K562 (cell line): ENCODE results near the gene TUBA1B. TPM values are rescaled to one million over a fixed set of nuclear protein-coding genes. Genes with fewer than 3 reads are reported as not detected.
A peak's percentile ranks its signal among the peaks of the same experiment; 100 is the strongest.

Experiments used
- ADNP ChIP-seq: fragments of 200-800 bp; sonication (Bioruptor generic); IDR thresholded peaks from 2 replicates; pipeline ENCODE4 v1.6.1; 2016; ENCODE audit warnings: missing genetic modification characterization, missing compliant biosample characterization
- HBP1 ChIP-seq: fragments of 450-650 bp; formaldehyde crosslinking; IDR thresholded peaks from 2 replicates; pipeline ENCODE4 v1.4.0; 2022; ENCODE audit warnings: missing genetic modification characterization
- IRF1 ChIP-seq: sonication (generic); formaldehyde crosslinking; IDR thresholded peaks from 2 replicates; pipeline ENCODE4 v1.8.0; 2022; ENCODE audit warnings: missing genetic modification reagents, mild to moderate bottlenecking, borderline replicate concordance
- NCOA6 ChIP-seq: fragments of 450-650 bp; IDR thresholded peaks from 2 replicates; pipeline ENCODE4 v1.6.1; 2017; ENCODE audit warnings: mild to moderate bottlenecking
- NR1H2 ChIP-seq: sonication (generic); formaldehyde crosslinking; IDR thresholded peaks from 2 replicates; pipeline ENCODE4 v1.4.0; 2020; ENCODE audit warnings: mild to moderate bottlenecking, missing genetic modification reagents
- PHB2 ChIP-seq: fragments of 450-650 bp; IDR thresholded peaks from 2 replicates; pipeline ENCODE4 v1.6.1; 2017; ENCODE audit warnings: low read depth
- POLR3G ChIP-seq: IDR thresholded peaks from 2 replicates; pipeline ENCODE4 v1.6.1; 2011; ENCODE audit not compliant: insufficient read length, insufficient replicate concordance; ENCODE audit errors: extremely low read depth
- SLC30A9 ChIP-seq: fragments of 250-450 bp; sonication (Bioruptor Pico); IDR thresholded peaks from 2 replicates; pipeline ENCODE4 v1.8.0; 2022; ENCODE audit warnings: mild to moderate bottlenecking, moderate library complexity
- SNIP1 ChIP-seq: fragments of 450-650 bp; IDR thresholded peaks from 2 replicates; pipeline ENCODE4 v1.7.1; 2017; ENCODE audit warnings: low read depth, mild to moderate bottlenecking
- SP1 ChIP-seq: sonication (generic); formaldehyde crosslinking; IDR thresholded peaks from 2 replicates; pipeline ENCODE4 v1.8.1; 2022; ENCODE audit warnings: mild to moderate bottlenecking, missing genetic modification reagents
- USF2 ChIP-seq: sonication (generic); formaldehyde crosslinking; IDR thresholded peaks from 2 replicates; pipeline ENCODE4 v1.5.0; 2020; ENCODE audit warnings: missing genetic modification reagents
- ZBTB11 ChIP-seq, 3 experiments: fragments of 200-800 bp in 1 of 3; fragments of 250-450 bp in 1 of 3; fragments of 450-650 bp in 1 of 3; sonication (Bioruptor Pico) in 1 of 3; sonication (Bioruptor generic) in 1 of 3; formaldehyde crosslinking in 1 of 3; IDR thresholded peaks; 2 replicates each; pipeline versions ENCODE4 v1.6.1 to v1.8.0; 2016 to 2022; ENCODE audit warnings: mild to moderate bottlenecking in 2 of 3, missing genetic modification characterization in 2 of 3, missing compliant biosample characterization in 1 of 3, moderate library complexity in 1 of 3
- ZNF398 ChIP-seq: fragments of 250-450 bp; sonication (Bioruptor Pico); IDR thresholded peaks from 2 replicates; pipeline ENCODE4 v1.8.0; 2021; ENCODE audit warnings: moderate library complexity, mild to moderate bottlenecking, inconsistent platforms
- ZNF695 ChIP-seq: fragments of 450-650 bp; formaldehyde crosslinking; IDR thresholded peaks from 2 replicates; pipeline ENCODE4 v1.4.0; 2020; ENCODE audit warnings: mild to moderate bottlenecking, moderate library complexity
- polyA plus RNA-seq, 8 experiments: library from polyadenylated mRNA; depleted of rRNA in 4 of 8; stranded (reverse) in 5 of 8; unstranded in 3 of 8; fragments of >200 nt; fragmentation: Nextera tagmentation in 2 of 8; fragmentation: Illumina TruSeq in 1 of 8; extraction: Ambion mirVana in 2 of 8; extraction: Trizol in 1 of 8; gene quantifications; 2 replicates each; pipeline versions ENCODE4 v1.2.1 to v1.2.3, GENCODE V29; 2011 to 2014; ENCODE audit warnings: inconsistent platforms in 1 of 8, missing spikeins in 1 of 8
- total RNA-seq, 7 experiments: library from RNA; depleted of rRNA in 6 of 7; stranded (reverse); fragments of >200 nt in 6 of 7; fragmentation: Illumina TruSeq in 2 of 7; extraction: Trizol in 2 of 7; gene quantifications; 2 replicates each; pipeline versions ENCODE4 v1.2.1 to v1.2.3, GENCODE V29; 2011 to 2021; ENCODE audit warnings: low replicate concordance in 1 of 7

TUBA1B gene
- total and polyA plus RNA-seq, 9 of the 15 experiments (the other 6 are each of a cell fraction or from before 2014, with no cell fraction given): 2,189 to 4,624 (median 2,628) TPM

GRCh38 chr12:49092086-49092815, 38.9 kb downstream of the TUBA1B start (continued):
- no peak for TF ChIP-seq ZNF398 (CRISPR knock-in tag)
- TF ChIP-seq IRF1: no peak
- no peak for TF ChIP-seq ZNF695 (CRISPR knock-in tag)
- peak; percentile 61; the same call in 1 of the 2 replicates for TF ChIP-seq NCOA6
- peak in 1 of 3 experiments; percentile 92; a peak in 2 of 6 replicates for TF ChIP-seq ZBTB11 (CRISPR knock-in tag; IDR thresholded peaks at IDR 0.05)
- TF ChIP-seq NR1H2 (CRISPR knock-in tag): no peak
- TF ChIP-seq SNIP1: no peak
- no peak; the same call in 1 of the 2 replicates for TF ChIP-seq PHB2
- peak; percentile 93 for TF ChIP-seq SP1
- TF ChIP-seq HBP1 (CRISPR knock-in tag): no peak
- TF ChIP-seq POLR3G: no peak
- TF ChIP-seq USF2 (CRISPR knock-in tag): no peak
- TF ChIP-seq SLC30A9 (CRISPR knock-in tag): no peak
- TF ChIP-seq ADNP (tag): no peak
